ENCODE results near the gene MME.

MME gene

GRCh38 chr3:155178810-155179436, 98.8 kb downstream of the MME start:
- in situ Hi-C loops (cut with HindIII; ENCODE audit: low pct_ligation_motif_present, low pct_unique_long_range_greater_than_20kb, low sequenced_read_pairs): no loop called here
- no peak for DNase-seq

- no peak for DNase-seq
- in situ Hi-C loops (cut with HindIII; ENCODE audit: low pct_ligation_motif_present, low pct_unique_long_range_greater_than_20kb, low sequenced_read_pairs): no loop called here
These were observed 99.3 kb downstream of the MME start for GRCh38 chr3:155179437-155179827.

GRCh38 chr3:155179966-155180757, 100.0 kb downstream of the MME start:
- no peak for DNase-seq
- in situ Hi-C loops (cut with HindIII; ENCODE audit: low pct_ligation_motif_present, low pct_unique_long_range_greater_than_20kb, low sequenced_read_pairs): no loop called here

- no peak for DNase-seq
- in situ Hi-C loops (cut with HindIII; ENCODE audit: low pct_ligation_motif_present, low pct_unique_long_range_greater_than_20kb, low sequenced_read_pairs): no loop called here
These were observed 102.3 kb downstream of the MME start for GRCh38 chr3:155182467-155182866.

GRCh38 chr3:155184011-155184410, 103.9 kb downstream of the MME start:
- in situ Hi-C loops (cut with HindIII; ENCODE audit: low pct_ligation_motif_present, low pct_unique_long_range_greater_than_20kb, low sequenced_read_pairs): no loop called here

GRCh38 chr3:155185631-155186071, 105.5 kb downstream of the MME start:
- in situ Hi-C loops (cut with HindIII; ENCODE audit: low pct_ligation_motif_present, low pct_unique_long_range_greater_than_20kb, low sequenced_read_pairs): no loop called here
- no peak for DNase-seq

More at GRCh38 chr3:155184011-155184410, 103.9 kb downstream of the MME start:
- no peak for DNase-seq

- in situ Hi-C loops (cut with HindIII; ENCODE audit: low pct_ligation_motif_present, low pct_unique_long_range_greater_than_20kb, low sequenced_read_pairs): no loop called here
- no peak for DNase-seq
These were observed 107.9 kb downstream of the MME start for GRCh38 chr3:155188031-155188430.

- no peak for DNase-seq
- in situ Hi-C loops (cut with HindIII; ENCODE audit: low pct_ligation_motif_present, low pct_unique_long_range_greater_than_20kb, low sequenced_read_pairs): no loop called here
These were observed 109.4 kb downstream of the MME start for GRCh38 chr3:155189478-155189877.

- in situ Hi-C loops (cut with HindIII; ENCODE audit: low pct_ligation_motif_present, low pct_unique_long_range_greater_than_20kb, low sequenced_read_pairs): no loop called here
- no peak for DNase-seq
These were observed 110.6 kb downstream of the MME start for GRCh38 chr3:155190691-155191090.

GRCh38 chr3:155192957-155193746, 113.0 kb downstream of the MME start:
- in situ Hi-C loops (cut with HindIII; ENCODE audit: low pct_ligation_motif_present, low pct_unique_long_range_greater_than_20kb, low sequenced_read_pairs): no loop called here
- no peak for DNase-seq

- in situ Hi-C loops (cut with HindIII; ENCODE audit: low pct_ligation_motif_present, low pct_unique_long_range_greater_than_20kb, low sequenced_read_pairs): no loop called here
These were observed 113.7 kb downstream of the MME start for GRCh38 chr3:155193868-155194267.

GRCh38 chr3:155194973-155195957, 115.1 kb downstream of the MME start:
- DNase-seq: no peak
- in situ Hi-C loops (cut with HindIII; ENCODE audit: low pct_ligation_motif_present, low pct_unique_long_range_greater_than_20kb, low sequenced_read_pairs): no loop called here

More at GRCh38 chr3:155193868-155194267, 113.7 kb downstream of the MME start:
- no peak for DNase-seq

GRCh38 chr3:155196131-155197021, 116.3 kb downstream of the MME start:
- no peak for DNase-seq
- in situ Hi-C loops (cut with HindIII; ENCODE audit: low pct_ligation_motif_present, low pct_unique_long_range_greater_than_20kb, low sequenced_read_pairs): no loop called here

- in situ Hi-C loops (cut with HindIII; ENCODE audit: low pct_ligation_motif_present, low pct_unique_long_range_greater_than_20kb, low sequenced_read_pairs): no loop called here
- DNase-seq: no peak
These were observed 117.7 kb downstream of the MME start for GRCh38 chr3:155197786-155198185.

GRCh38 chr3:155202626-155203025, 122.5 kb downstream of the MME start:
- in situ Hi-C loops (cut with HindIII; ENCODE audit: low pct_ligation_motif_present, low pct_unique_long_range_greater_than_20kb, low sequenced_read_pairs): no loop called here
- no peak for DNase-seq

GRCh38 chr3:155204851-155205250, 124.7 kb downstream of the MME start:
- in situ Hi-C loops (cut with HindIII; ENCODE audit: low pct_ligation_motif_present, low pct_unique_long_range_greater_than_20kb, low sequenced_read_pairs): no loop called here

GRCh38 chr3:155208183-155208800, 128.2 kb downstream of the MME start:
- in situ Hi-C loops (cut with HindIII; ENCODE audit: low pct_ligation_motif_present, low pct_unique_long_range_greater_than_20kb, low sequenced_read_pairs): no loop called here
- DNase-seq: no peak

More at GRCh38 chr3:155204851-155205250, 124.7 kb downstream of the MME start:
- no peak for DNase-seq

Measured in ACHN (cell line).